ENCODE measurements around the gene INTS12. TPM values are rescaled to one million over a fixed set of nuclear protein-coding genes. Genes with fewer than 3 reads are reported as not detected.

The INTS12 gene
- total RNA-seq, 2 donors from 2014 or later = 13.5 to 15.7 TPM

DNA sequence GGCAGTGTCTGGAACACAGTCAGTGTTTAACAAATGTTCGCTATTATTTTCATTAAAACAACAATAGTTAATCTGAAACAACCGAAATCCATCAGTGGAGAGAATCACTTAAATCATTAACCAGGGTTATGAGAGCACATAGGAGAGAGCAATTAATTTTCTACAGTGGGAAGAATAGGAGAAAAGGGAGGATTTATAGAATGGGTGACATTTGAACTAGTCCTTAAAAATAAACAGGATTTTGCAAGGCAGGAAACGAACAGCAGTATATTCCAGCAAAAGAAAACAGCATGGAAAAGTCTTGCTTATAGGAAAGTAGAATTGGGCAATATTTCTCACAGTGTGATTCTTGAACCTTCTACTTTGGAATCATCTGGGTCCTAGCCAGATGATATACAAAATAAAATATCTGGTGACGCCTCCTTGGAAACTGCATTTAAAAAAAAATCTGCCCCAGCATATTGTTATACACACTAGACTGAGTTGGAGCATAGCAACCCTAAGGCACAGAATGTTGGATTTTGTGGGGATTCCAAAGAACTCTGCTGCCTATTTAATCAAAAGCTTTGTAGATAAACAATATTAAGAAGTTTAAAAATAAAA is 56.1 kb downstream of the INTS12 start:
- Histone ChIP-seq H3K9me3 (ENCODE audit: control insufficient read depth, low read length) (no peaks in the 10 kb centered on the region), H3K4me1 (ENCODE audit: control insufficient read depth, insufficient read depth, low read length) (no peaks in the 10 kb centered on the region), H3K36me3 (ENCODE audit: control insufficient read depth, insufficient read depth, low read length) (no peaks in the 10 kb centered on the region), H3K27ac (ENCODE audit: low read depth, low read length) (no peak overlapping the region), H3K9ac (ENCODE audit: extremely low read depth, low read length, poor library complexity, severe bottlenecking) (no peak overlapping the region), H3K27me3 (ENCODE audit: control insufficient read depth, insufficient read depth, low read length, poor library complexity, severe bottlenecking) (peaks cover 7% of the 10 kb centered on the region), H3K4me3 (ENCODE audit: low read length) (no peak overlapping the region)
- H3K4me3 Mint-ChIP-seq = no peak overlapping the region
- H3K27me3 Mint-ChIP-seq (ENCODE audit: insufficient read depth) = peaks cover 17% of the 10 kb centered on the region
- no peaks in the 10 kb centered on the region for H3K4me1 Mint-ChIP-seq
- H3K9me3 Mint-ChIP-seq = no peaks in the 10 kb centered on the region
- no peak overlapping the region for H3K27ac Mint-ChIP-seq
- H3K36me3 Mint-ChIP-seq (ENCODE audit: low read depth) = no peaks in the 10 kb centered on the region
- 70 to 92% methylated on average over 1 to 4 of the region's 4 CpGs for WGBS, 2 experiments (ENCODE audit: insufficient coverage in 1 of 2, insufficient read length in 1 of 2)
- TF ChIP-seq, protein P1, sequence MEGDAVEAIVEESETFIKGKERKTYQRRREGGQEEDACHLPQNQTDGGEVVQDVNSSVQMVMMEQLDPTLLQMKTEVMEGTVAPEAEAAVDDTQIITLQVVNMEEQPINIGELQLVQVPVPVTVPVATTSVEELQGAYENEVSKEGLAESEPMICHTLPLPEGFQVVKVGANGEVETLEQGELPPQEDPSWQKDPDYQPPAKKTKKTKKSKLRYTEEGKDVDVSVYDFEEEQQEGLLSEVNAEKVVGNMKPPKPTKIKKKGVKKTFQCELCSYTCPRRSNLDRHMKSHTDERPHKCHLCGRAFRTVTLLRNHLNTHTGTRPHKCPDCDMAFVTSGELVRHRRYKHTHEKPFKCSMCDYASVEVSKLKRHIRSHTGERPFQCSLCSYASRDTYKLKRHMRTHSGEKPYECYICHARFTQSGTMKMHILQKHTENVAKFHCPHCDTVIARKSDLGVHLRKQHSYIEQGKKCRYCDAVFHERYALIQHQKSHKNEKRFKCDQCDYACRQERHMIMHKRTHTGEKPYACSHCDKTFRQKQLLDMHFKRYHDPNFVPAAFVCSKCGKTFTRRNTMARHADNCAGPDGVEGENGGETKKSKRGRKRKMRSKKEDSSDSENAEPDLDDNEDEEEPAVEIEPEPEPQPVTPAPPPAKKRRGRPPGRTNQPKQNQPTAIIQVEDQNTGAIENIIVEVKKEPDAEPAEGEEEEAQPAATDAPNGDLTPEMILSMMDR (conservative IDR thresholded peaks at IDR 0.05) = no peak
- DNase-seq = no peak

DNA sequence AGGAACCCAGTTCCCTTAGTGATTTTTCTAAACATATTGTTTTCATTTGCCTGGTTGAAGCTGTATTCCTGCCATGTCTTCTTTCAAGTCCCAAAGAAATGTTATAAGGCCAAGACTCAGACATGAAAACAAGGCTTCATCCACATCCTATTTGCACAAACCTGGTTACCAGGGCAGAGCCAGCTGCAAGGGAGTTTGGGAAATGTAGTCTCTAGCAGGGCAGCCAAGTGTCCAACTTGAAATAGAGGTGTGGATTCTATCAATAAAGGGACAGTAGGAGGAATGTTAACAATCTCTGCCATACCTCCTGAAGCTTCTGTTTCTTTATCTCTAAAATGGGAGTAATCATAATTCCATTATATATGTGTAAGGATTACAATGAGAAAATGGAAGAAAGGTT is 56.6 kb downstream of the INTS12 start:
- H3K4me3 ChIP-seq (ENCODE audit: low read length) = no peak overlapping the region
- H3K27ac ChIP-seq (ENCODE audit: low read depth, low read length) = no peak overlapping the region
- no peaks in the 10 kb centered on the region for H3K36me3 Mint-ChIP-seq (ENCODE audit: low read depth)
- H3K9ac ChIP-seq (ENCODE audit: extremely low read depth, low read length, poor library complexity, severe bottlenecking) = no peak overlapping the region
- H3K36me3 ChIP-seq (ENCODE audit: control insufficient read depth, insufficient read depth, low read length) = no peaks in the 10 kb centered on the region
- DNase-seq = no peak
- no peak overlapping the region for H3K4me3 Mint-ChIP-seq
- no peaks in the 10 kb centered on the region for H3K9me3 Mint-ChIP-seq
- H3K4me1 Mint-ChIP-seq = no peaks in the 10 kb centered on the region
- no peak overlapping the region for H3K27ac Mint-ChIP-seq
- TF ChIP-seq, protein P1 (conservative IDR thresholded peaks at IDR 0.05) = no peak
- peaks cover 17% of the 10 kb centered on the region for H3K27me3 Mint-ChIP-seq (ENCODE audit: insufficient read depth)
- no peaks in the 10 kb centered on the region for H3K4me1 ChIP-seq (ENCODE audit: control insufficient read depth, insufficient read depth, low read length)
- peaks cover 7% of the 10 kb centered on the region for H3K27me3 ChIP-seq (ENCODE audit: control insufficient read depth, insufficient read depth, low read length, poor library complexity, severe bottlenecking)
- H3K9me3 ChIP-seq (ENCODE audit: control insufficient read depth, low read length) = no peaks in the 10 kb centered on the region

DNA sequence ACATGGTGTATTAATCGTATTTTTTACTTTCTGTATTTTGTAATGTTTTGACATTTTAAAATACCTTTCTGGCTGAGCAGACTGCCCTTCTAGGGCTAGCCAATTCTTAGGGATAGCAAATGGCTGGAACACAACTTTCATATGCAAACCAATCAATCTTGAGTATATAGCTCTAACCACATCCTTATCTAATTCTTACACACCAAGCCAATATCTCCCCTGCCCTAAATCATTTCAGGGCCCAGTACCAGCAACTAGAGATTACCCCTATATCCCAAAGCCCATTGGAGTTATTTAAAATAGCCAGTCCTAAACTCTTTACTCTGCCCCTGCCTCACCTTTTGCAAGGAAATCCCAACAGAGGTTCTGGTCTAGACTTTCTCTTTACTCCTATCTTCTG is 58.3 kb downstream of the INTS12 start:
- no peak overlapping the region for H3K4me3 ChIP-seq (ENCODE audit: low read length)
- no peak overlapping the region for H3K9ac ChIP-seq (ENCODE audit: extremely low read depth, low read length, poor library complexity, severe bottlenecking)
- H3K27ac ChIP-seq (ENCODE audit: low read depth, low read length) = no peak overlapping the region
- peaks cover 12% of the 10 kb centered on the region for H3K27me3 Mint-ChIP-seq (ENCODE audit: insufficient read depth)
- no peak for DNase-seq
- H3K36me3 ChIP-seq (ENCODE audit: control insufficient read depth, insufficient read depth, low read length) = no peaks in the 10 kb centered on the region
- no peak overlapping the region for H3K4me3 Mint-ChIP-seq
- no peaks in the 10 kb centered on the region for H3K36me3 Mint-ChIP-seq (ENCODE audit: low read depth)
- H3K9me3 Mint-ChIP-seq = no peaks in the 10 kb centered on the region
- no peaks in the 10 kb centered on the region for H3K4me1 ChIP-seq (ENCODE audit: control insufficient read depth, insufficient read depth, low read length)
- H3K9me3 ChIP-seq (ENCODE audit: control insufficient read depth, low read length) = no peaks in the 10 kb centered on the region
- H3K4me1 Mint-ChIP-seq = no peaks in the 10 kb centered on the region
- H3K27ac Mint-ChIP-seq = no peak overlapping the region
- peaks cover 7% of the 10 kb centered on the region for H3K27me3 ChIP-seq (ENCODE audit: control insufficient read depth, insufficient read depth, low read length, poor library complexity, severe bottlenecking)
- TF ChIP-seq, protein P1 (conservative IDR thresholded peaks at IDR 0.05) = no peak
- 100% methylated on average over 1 of the region's 1 CpG; no CpG with 5 or more reads in 1 of the 2 experiments for WGBS, 2 experiments (ENCODE audit: insufficient coverage in 1 of 2, insufficient read length in 1 of 2)
